Activated CD4-positive, alpha-beta T cell treated with anti-CD3 and anti-CD28 coated beads for 36 hours (primary cell): Measurements from ENCODE around the gene RBMS1. TPM values are rescaled to one million over a fixed set of nuclear protein-coding genes. Genes with fewer than 3 reads are reported as not detected.
"Not testable (repeated sequence)": the region's sequence is repeated elsewhere in the genome, so short reads cannot be mapped to it uniquely, and the experiment has no call there.

Source experiments
- ATAC-seq: fragments of 200-7000 bp; cut with Tn5 transposase; one replicate; pipeline ENCODE4 v1.10.0; 2021; ENCODE audit warnings: mild to moderate bottlenecking, moderate library complexity
- CTCF ChIA-PET: fragments of 350-600 bp; sonication (Branson Sonifier 250); formaldehyde crosslinking; loops from one replicate; lab custom pipeline; 2021; ENCODE audit warnings: antibody characterized with exemption; lab: Charles Lee
- POLR2A ChIA-PET: fragments of 350-600 bp; sonication (Branson Sonifier 250); formaldehyde crosslinking; loops from one replicate; lab custom pipeline; 2021; ENCODE audit warnings: antibody characterized with exemption, inconsistent platforms; lab: Charles Lee
- DNase-seq: peaks from one replicate; pipeline ENCODE4 v3.0.0-alpha.2; 2020
- H3K27ac Mint-ChIP-seq: one replicate; pipeline ENCODE4 v1.8.0; 2021; ENCODE audit warnings: mixed read lengths
- H3K27me3 Mint-ChIP-seq: one replicate; pipeline ENCODE4 v1.8.0; 2021; ENCODE audit warnings: mixed read lengths
- H3K36me3 Mint-ChIP-seq: one replicate; pipeline ENCODE4 v1.8.0; 2021; ENCODE audit warnings: low read depth, mixed read lengths
- H3K4me1 Mint-ChIP-seq: one replicate; pipeline ENCODE4 v1.8.0; 2021; ENCODE audit warnings: mixed read lengths
- H3K4me3 Mint-ChIP-seq: one replicate; pipeline ENCODE4 v1.8.0; 2021; ENCODE audit warnings: mild to moderate bottlenecking, moderate library complexity, mixed read lengths
- H3K9me3 Mint-ChIP-seq: one replicate; pipeline ENCODE4 v1.8.0; 2021; ENCODE audit warnings: low read depth, mixed read lengths
- intact Hi-C, 2 experiments: fragments of 100-400 bp; cut with DNase I in 1 of 2; cut with micrococcal nuclease in 1 of 2; formaldehyde crosslinking; loops; one replicate each; pipeline versions ENCODE4 v1.14.2 to v1.15.1; 2022 to 2024; cut with DNase I, micrococcal nuclease
- total RNA-seq, 2 experiments: library from RNA; stranded (reverse); gene quantifications; one replicate each; pipeline ENCODE4 v1.2.3, GENCODE V29; 2021

RBMS1 gene
- total RNA-seq, 2 experiments from 2014 or later = 39.3 to 47.7 TPM

DNA sequence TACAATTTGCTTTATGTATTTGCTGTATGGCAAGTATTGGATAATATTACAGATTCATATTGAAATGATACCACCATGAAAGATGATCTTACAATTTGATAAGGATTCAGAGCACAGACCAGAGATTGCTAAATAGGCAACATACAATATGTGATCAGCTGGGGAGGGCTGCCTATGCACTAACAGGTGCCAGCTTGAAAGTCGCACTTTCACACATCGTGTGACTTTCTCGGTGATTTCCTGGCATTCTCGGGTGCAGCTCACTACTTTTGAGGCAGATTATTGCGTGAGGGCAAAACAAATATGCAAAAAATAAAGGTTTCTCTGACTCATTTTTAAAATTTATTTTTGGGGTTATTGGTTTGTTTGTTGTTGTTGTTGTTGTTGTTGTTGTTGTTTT, 36.0 kb downstream of the RBMS1 start:
- DNase-seq = peak; percentile 44
- H3K36me3 Mint-ChIP-seq = peaks cover 7% of the 10 kb centered on the region
- CTCF ChIA-PET = interaction anchor here (0.6 to 1.4 kb wide), 4 partner anchors 15 to 104 kb away, joined by 3 to 8 read pairs (median 4); no protein-coding TSS in a partner anchor
- no peak overlapping the region for H3K27ac Mint-ChIP-seq
- POLR2A ChIA-PET = no interaction called here
- peak; percentile 60 for ATAC-seq
- H3K4me3 Mint-ChIP-seq = no peak overlapping the region
- H3K4me1 Mint-ChIP-seq = peaks cover 52% of the 10 kb centered on the region
- intact Hi-C loops = no loop called here
- no peaks in the 10 kb centered on the region for H3K27me3 Mint-ChIP-seq
- H3K9me3 Mint-ChIP-seq = no peaks in the 10 kb centered on the region

GRCh38 chr2:160454070-160454797, 39.4 kb downstream of the RBMS1 start:
- DNase-seq (no peak), ATAC-seq (no peak)
- Mint-ChIP-seq H3K27ac (no peak overlapping the region), H3K4me3 (no peak overlapping the region), H3K27me3 (no peaks in the 10 kb centered on the region), H3K9me3 (no peaks in the 10 kb centered on the region), H3K4me1 (peaks cover 30% of the 10 kb centered on the region), H3K36me3 (peaks cover 8% of the 10 kb centered on the region)
- intact Hi-C loops = no loop called here
- ChIA-PET CTCF (no interaction called here), POLR2A (no interaction called here)

GRCh38 chr2:160453111-160453820, 40.3 kb downstream of the RBMS1 start:
- no peak overlapping the region for H3K4me3 Mint-ChIP-seq
- peaks cover 6% of the 10 kb centered on the region for H3K36me3 Mint-ChIP-seq
- DNase-seq = no peak
- ChIA-PET POLR2A (no interaction called here), CTCF (interaction anchor here (0.8 kb wide), 1 partner anchor 16 kb away, joined by 3 read pairs; no protein-coding TSS in a partner anchor)
- intact Hi-C loops = no loop called here
- no peaks in the 10 kb centered on the region for H3K27me3 Mint-ChIP-seq
- no peaks in the 10 kb centered on the region for H3K9me3 Mint-ChIP-seq
- ATAC-seq = no peak
- no peak overlapping the region for H3K27ac Mint-ChIP-seq
- peaks cover 23% of the 10 kb centered on the region for H3K4me1 Mint-ChIP-seq

DNA sequence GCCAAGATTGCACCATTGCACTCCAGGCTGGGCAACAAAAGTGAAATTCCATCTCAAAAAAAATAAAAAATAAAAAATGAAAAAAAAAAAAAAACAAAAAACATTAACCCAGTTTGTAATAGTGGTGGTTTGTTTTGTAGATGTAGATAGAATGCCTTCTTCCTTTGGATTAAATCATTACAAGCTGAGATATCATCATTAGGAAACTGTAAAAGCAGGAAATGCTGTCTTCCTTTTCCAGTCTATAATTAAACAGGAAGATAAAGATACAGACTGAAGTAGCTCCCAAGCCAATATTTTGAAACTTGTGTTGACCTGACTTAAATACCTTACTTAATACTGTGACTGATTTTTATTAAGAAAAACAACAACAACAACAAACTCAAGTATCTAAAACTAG, 43.1 kb downstream of the RBMS1 start:
- no peaks in the 10 kb centered on the region for H3K27me3 Mint-ChIP-seq
- H3K36me3 Mint-ChIP-seq = peaks cover 8% of the 10 kb centered on the region
- no peak overlapping the region for H3K27ac Mint-ChIP-seq
- ATAC-seq (no peak), DNase-seq (no peak)
- H3K4me1 Mint-ChIP-seq = peaks cover 15% of the 10 kb centered on the region
- intact Hi-C loops = no loop called here
- no peaks in the 10 kb centered on the region for H3K9me3 Mint-ChIP-seq
- CTCF ChIA-PET = no interaction called here
- no peak overlapping the region for H3K4me3 Mint-ChIP-seq
- POLR2A ChIA-PET = no interaction called here

DNA sequence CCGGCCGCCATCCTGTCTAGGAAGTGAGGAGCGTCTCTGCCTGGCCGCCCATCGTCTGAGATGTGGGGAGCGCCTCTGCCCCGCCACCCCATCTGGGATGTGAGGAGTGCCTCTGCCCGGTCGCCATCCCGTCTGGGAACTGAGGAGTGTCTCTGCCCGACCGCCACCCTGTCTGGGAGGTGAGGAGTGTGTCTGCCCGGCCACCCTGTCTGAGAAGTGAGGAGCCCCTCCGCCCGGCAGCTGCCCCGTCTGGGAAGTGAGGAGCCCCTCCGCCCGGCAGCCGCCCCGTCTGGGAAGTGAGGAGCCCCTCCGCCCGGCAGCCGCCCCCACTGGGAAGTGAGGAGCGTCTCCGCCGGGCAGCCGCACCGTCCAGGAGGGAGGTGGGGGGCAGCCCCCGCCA, 44.8 kb downstream of the RBMS1 start:
- POLR2A ChIA-PET, H3K27me3 Mint-ChIP-seq, H3K4me3 Mint-ChIP-seq, H3K27ac Mint-ChIP-seq, CTCF ChIA-PET, DNase-seq, ATAC-seq, intact Hi-C loops, H3K9me3 Mint-ChIP-seq: not testable (repeated sequence)
- Mint-ChIP-seq H3K36me3 (peaks cover 12% of the 10 kb centered on the region), H3K4me1 (peaks cover 19% of the 10 kb centered on the region)

GRCh38 chr2:160445673-160446072, 47.9 kb downstream of the RBMS1 start:
- Mint-ChIP-seq H3K4me3 (no peak overlapping the region), H3K9me3 (peaks cover 4% of the 10 kb centered on the region), H3K27ac (no peak overlapping the region), H3K27me3 (no peaks in the 10 kb centered on the region), H3K36me3 (peaks cover 21% of the 10 kb centered on the region), H3K4me1 (peaks cover 17% of the 10 kb centered on the region)
- ChIA-PET CTCF (interaction anchor here (0.8 to 1.3 kb wide), 3 partner anchors 11 to 16 kb away, joined by 3 to 4 read pairs (median 4); no protein-coding TSS in a partner anchor), POLR2A (no interaction called here)
- ATAC-seq (no peak), DNase-seq (no peak)
- intact Hi-C loops = no loop called here

DNA sequence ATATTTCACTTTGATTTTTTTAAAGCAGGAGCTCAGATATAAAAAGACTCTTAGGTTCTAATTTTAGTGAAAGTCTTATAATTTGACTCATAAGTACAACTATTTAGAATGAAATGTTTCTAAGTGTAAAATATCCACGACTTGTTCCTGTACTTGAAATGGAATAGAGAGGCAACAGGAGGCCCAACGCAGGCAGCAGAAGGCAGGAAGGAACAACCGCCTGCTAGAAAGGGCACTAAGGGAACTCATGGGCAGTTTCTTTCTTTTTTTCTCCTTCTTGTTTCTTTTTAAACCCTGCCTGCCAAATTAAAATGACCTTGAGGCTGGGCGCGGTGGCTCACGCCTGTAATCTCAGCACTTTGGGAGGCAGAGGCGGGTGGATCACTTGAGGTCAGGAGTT, 51.0 kb downstream of the RBMS1 start:
- no peak for DNase-seq
- Mint-ChIP-seq H3K9me3 (peaks cover 8% of the 10 kb centered on the region), H3K4me1 (peaks cover 17% of the 10 kb centered on the region), H3K27ac (no peak overlapping the region), H3K36me3 (peaks cover 29% of the 10 kb centered on the region), H3K27me3 (no peaks in the 10 kb centered on the region), H3K4me3 (no peak overlapping the region)
- ChIA-PET POLR2A (no interaction called here), CTCF (no interaction called here)
- intact Hi-C loops = no loop called here
- ATAC-seq = no peak

DNA sequence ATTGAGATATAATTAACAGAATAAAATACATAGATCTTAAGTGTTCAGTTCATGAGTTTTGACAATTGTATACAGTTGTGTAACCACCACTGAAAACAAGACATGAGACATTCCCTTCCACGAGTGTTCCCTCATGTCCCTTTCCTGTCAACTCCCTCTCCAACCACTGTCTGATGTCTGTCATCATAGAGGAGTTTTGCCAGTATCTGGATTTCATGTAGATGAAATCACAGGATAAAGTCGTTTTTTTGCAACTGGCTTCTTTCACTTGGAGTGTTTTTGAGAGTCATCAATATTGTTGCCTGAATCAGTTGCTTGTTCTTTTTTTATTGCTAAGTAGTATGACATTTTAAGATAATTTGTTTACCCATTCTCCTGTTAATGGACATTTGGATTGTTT, 52.7 kb downstream of the RBMS1 start:
- H3K9me3 Mint-ChIP-seq = peaks cover 8% of the 10 kb centered on the region
- H3K27me3 Mint-ChIP-seq = no peaks in the 10 kb centered on the region
- ChIA-PET CTCF (interaction anchor here (1.1 kb wide), 1 partner anchor 12 kb away, joined by 5 read pairs; no protein-coding TSS in a partner anchor), POLR2A (no interaction called here)
- DNase-seq (no peak), ATAC-seq (no peak)
- H3K4me1 Mint-ChIP-seq = peaks cover 17% of the 10 kb centered on the region
- H3K36me3 Mint-ChIP-seq = peaks cover 24% of the 10 kb centered on the region
- intact Hi-C loops = no loop called here
- no peak overlapping the region for H3K27ac Mint-ChIP-seq
- H3K4me3 Mint-ChIP-seq = no peak overlapping the region

DNA sequence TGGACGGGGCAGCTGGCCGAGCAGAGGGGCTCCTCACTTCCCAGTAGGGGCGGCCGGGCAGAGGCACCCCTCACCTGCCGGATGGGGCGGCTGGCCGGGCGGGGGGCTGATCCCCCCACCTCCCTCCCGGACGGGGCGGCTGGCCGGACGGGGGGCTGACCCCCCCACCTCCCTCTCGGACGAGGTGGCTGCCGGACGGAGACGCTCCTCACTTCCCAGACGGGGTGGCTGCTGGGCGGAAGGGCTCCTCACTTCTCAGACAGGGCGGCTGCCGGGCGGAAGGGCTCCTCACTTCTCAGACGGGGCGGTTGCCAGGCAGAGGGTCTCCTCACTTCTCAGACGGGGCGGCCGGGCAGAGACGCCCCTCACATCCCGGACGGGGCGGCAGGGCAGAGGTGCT, 54.6 kb downstream of the RBMS1 start:
- POLR2A ChIA-PET = not testable (repeated sequence)
- H3K36me3 Mint-ChIP-seq = peaks cover 21% of the 10 kb centered on the region

DNA sequence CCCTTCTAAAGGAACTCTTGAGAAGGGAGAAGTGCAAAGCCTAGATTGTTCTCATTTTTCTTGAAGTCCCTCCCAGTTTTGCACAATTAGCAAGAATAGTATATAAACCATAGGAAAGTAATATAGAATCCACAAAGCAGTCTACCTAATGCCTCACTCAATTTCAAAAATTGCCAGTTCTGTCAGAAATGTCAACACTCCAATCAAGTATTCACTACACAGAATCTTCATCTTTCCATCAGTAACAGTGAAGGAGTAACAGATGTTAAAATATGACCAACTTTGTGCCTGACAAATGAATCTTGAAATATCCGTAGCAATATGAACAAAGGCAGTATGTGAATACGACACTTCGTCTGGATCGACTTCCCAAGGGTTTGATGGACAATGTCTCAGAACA, 56.3 kb downstream of the RBMS1 start:
- no peak overlapping the region for H3K27ac Mint-ChIP-seq
- peaks cover 4% of the 10 kb centered on the region for H3K9me3 Mint-ChIP-seq
- no peak for DNase-seq
- no peaks in the 10 kb centered on the region for H3K27me3 Mint-ChIP-seq
- ChIA-PET POLR2A (no interaction called here), CTCF (interaction anchor here (1.6 kb wide), 1 partner anchor 15 kb away, joined by 3 read pairs; no protein-coding TSS in a partner anchor)
- H3K4me3 Mint-ChIP-seq = no peak overlapping the region
- peaks cover 32% of the 10 kb centered on the region for H3K4me1 Mint-ChIP-seq
- intact Hi-C loops = loop anchor here in 1 of 2 experiments (10.0 kb wide), 1 partner anchor 158 kb away; no protein-coding TSS in a partner anchor
- peaks cover 13% of the 10 kb centered on the region for H3K36me3 Mint-ChIP-seq
- ATAC-seq = no peak

More for the DNA sequence above, 54.6 kb downstream of the RBMS1 start:
- CTCF ChIA-PET, ATAC-seq, H3K27ac Mint-ChIP-seq, H3K4me3 Mint-ChIP-seq, DNase-seq, H3K27me3 Mint-ChIP-seq, H3K9me3 Mint-ChIP-seq: not testable (repeated sequence)
- H3K4me1 Mint-ChIP-seq = peaks cover 16% of the 10 kb centered on the region
- intact Hi-C loops = loop anchor here in 1 of 2 experiments (10.0 kb wide), 1 partner anchor 156 kb away; no protein-coding TSS in a partner anchor

- H3K4me3 Mint-ChIP-seq = no peak overlapping the region
- ATAC-seq (no peak), DNase-seq (no peak)
- ChIA-PET POLR2A (no interaction called here), CTCF (interaction anchor here (0.8 to 1.3 kb wide), 2 partner anchors 11 to 41 kb away, joined by 3 read pairs; no protein-coding TSS in a partner anchor)
- no peaks in the 10 kb centered on the region for H3K27me3 Mint-ChIP-seq
- H3K27ac Mint-ChIP-seq = no peak overlapping the region
- intact Hi-C loops = loop anchor here in 1 of 2 experiments (10.0 kb wide), 1 partner anchor 160 kb away; no protein-coding TSS in a partner anchor
- H3K36me3 Mint-ChIP-seq = peaks cover 25% of the 10 kb centered on the region
- peaks cover 44% of the 10 kb centered on the region for H3K4me1 Mint-ChIP-seq
- H3K9me3 Mint-ChIP-seq = peaks cover 4% of the 10 kb centered on the region
Observed at GRCh38 chr2:160434254-160434948, 59.2 kb downstream of the RBMS1 start.
